Inferior parietal cortex (tissue), 1 donor: ENCODE data around the gene GDF11.
"Not testable (repeated sequence)": the region's sequence is repeated elsewhere in the genome, so short reads cannot be mapped to it uniquely, and the experiment has no call there.

Experiments
- DNase-seq: peaks from one replicate; pipeline ENCODE4 v3.0.0-alpha.2; 2016; ENCODE audit errors: extremely low spot score

Gene GDF11

GRCh38 chr12:55741931-55742680 is 816 bp upstream of the GDF11 start:
- DNase-seq, result no peak

- no peak for DNase-seq
Measured at GRCh38 chr12:55743406-55744339, 751 bp downstream of the GDF11 start.

GRCh38 chr12:55744340-55745030 is 1.6 kb downstream of the GDF11 start:
- no peak for DNase-seq

- DNase-seq, result no peak
Measured at GRCh38 chr12:55745361-55746173, 2.6 kb downstream of the GDF11 start.

- no peak for DNase-seq
Measured at GRCh38 chr12:55746174-55746912, 3.4 kb downstream of the GDF11 start.

GRCh38 chr12:55746913-55747231 is 4.0 kb downstream of the GDF11 start:
- no peak for DNase-seq

- DNase-seq, result no peak
Measured at GRCh38 chr12:55748230-55748993, 5.5 kb downstream of the GDF11 start.

- no peak for DNase-seq
Measured at GRCh38 chr12:55755246-55755645, 12.3 kb downstream of the GDF11 start.

GRCh38 chr12:55757701-55758100 is 14.8 kb downstream of the GDF11 start:
- no peak for DNase-seq

GRCh38 chr12:55758575-55758974 is 15.7 kb downstream of the GDF11 start:
- not testable (repeated sequence) for DNase-seq

GRCh38 chr12:55760663-55761062 is 17.7 kb downstream of the GDF11 start:
- no peak for DNase-seq

GRCh38 chr12:55762646-55763045 is 19.7 kb downstream of the GDF11 start:
- DNase-seq, result no peak

- no peak for DNase-seq
Measured at GRCh38 chr12:55765736-55766290, 22.9 kb downstream of the GDF11 start.

GRCh38 chr12:55767156-55767555 is 24.2 kb downstream of the GDF11 start:
- no peak for DNase-seq

- DNase-seq, result no peak
Measured at GRCh38 chr12:55771736-55772135, 28.8 kb downstream of the GDF11 start.

GRCh38 chr12:55777856-55778255 is 34.9 kb downstream of the GDF11 start:
- DNase-seq, result no peak

GRCh38 chr12:55780685-55781084 is 37.8 kb downstream of the GDF11 start:
- no peak for DNase-seq

GRCh38 chr12:55788546-55788945 is 45.6 kb downstream of the GDF11 start:
- DNase-seq, result no peak

- no peak for DNase-seq
Measured at GRCh38 chr12:55789171-55789570, 46.2 kb downstream of the GDF11 start.

- no peak for DNase-seq
Measured at GRCh38 chr12:55789893-55790292, 47.0 kb downstream of the GDF11 start.
